Activated CD8-positive, alpha-beta T cell treated with anti-CD3 and anti-CD28 coated beads for 36 hours (primary cell): ENCODE results near the gene FAR2. TPM values are rescaled to one million over a fixed set of nuclear protein-coding genes. Genes with fewer than 3 reads are reported as not detected.

Experiments
- ATAC-seq: fragments of 200-7000 bp; cut with Tn5 transposase; one replicate; pipeline ENCODE4 v1.10.0; 2021; ENCODE audit warnings: mild to moderate bottlenecking, moderate library complexity
- CTCF ChIA-PET: fragments of 350-600 bp; sonication (Branson Sonifier 250); formaldehyde crosslinking; loops from one replicate; lab custom pipeline; 2021; ENCODE audit warnings: antibody characterized with exemption; lab: Charles Lee
- POLR2A ChIA-PET: fragments of 350-600 bp; sonication (Branson Sonifier 250); formaldehyde crosslinking; loops from one replicate; lab custom pipeline; 2021; ENCODE audit warnings: antibody characterized with exemption; lab: Charles Lee
- DNase-seq: peaks from one replicate; pipeline ENCODE4 v3.0.0-alpha.2; 2020
- H3K27ac Mint-ChIP-seq: one replicate; pipeline ENCODE4 v1.8.0; 2021; ENCODE audit warnings: mild to moderate bottlenecking, mixed read lengths
- H3K27me3 Mint-ChIP-seq: one replicate; pipeline ENCODE4 v1.8.0; 2021; ENCODE audit warnings: mixed read lengths
- H3K36me3 Mint-ChIP-seq: one replicate; pipeline ENCODE4 v1.8.0; 2021; ENCODE audit warnings: low read depth, mixed read lengths
- H3K4me1 Mint-ChIP-seq: one replicate; pipeline ENCODE4 v1.8.0; 2021; ENCODE audit warnings: low read depth, mixed read lengths
- H3K4me3 Mint-ChIP-seq: one replicate; pipeline ENCODE4 v1.8.0; 2021; ENCODE audit warnings: mild to moderate bottlenecking, moderate library complexity, mixed read lengths
- H3K9me3 Mint-ChIP-seq: one replicate; pipeline ENCODE4 v1.8.0; 2021; ENCODE audit warnings: mixed read lengths
- intact Hi-C: fragments of 100-400 bp; cut with micrococcal nuclease; formaldehyde crosslinking; loops from one replicate; pipeline ENCODE4 v1.10.0; 2022
- total RNA-seq, 2 experiments: library from RNA; stranded (reverse); gene quantifications; one replicate each; pipeline ENCODE4 v1.2.3, GENCODE V29; 2021
- TF ChIP-seq, protein P1 (sequence below): fragments of 200-600 bp; IDR thresholded peaks from one replicate; pipeline ENCODE4 v1.8.0; 2022; ENCODE audit warnings: antibody characterized with exemption, mild to moderate bottlenecking

Gene FAR2
- total RNA-seq, 2 experiments from 2014 or later: 6.0 to 7.0 TPM

DNA sequence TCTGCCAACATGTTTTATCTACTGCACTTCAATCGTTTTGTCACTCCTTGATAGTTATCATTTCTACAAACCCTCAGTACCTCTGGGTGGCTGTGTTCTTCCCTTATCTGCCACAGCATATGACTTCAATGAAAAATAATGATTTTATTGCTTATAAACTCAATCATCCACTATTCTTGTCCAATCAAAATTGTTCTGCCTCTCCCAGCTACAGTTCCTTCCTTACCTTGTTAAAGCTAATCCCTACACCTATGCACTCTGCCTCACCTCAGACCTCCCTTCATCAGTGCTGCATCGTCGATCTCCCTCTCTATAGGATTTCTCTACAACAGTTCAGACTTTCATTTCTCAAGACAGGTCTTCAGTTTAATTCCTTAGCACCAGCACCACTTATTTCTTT is 173.1 kb downstream of the FAR2 start:
- ATAC-seq (no peak), DNase-seq (no peak)
- intact Hi-C loops: no loop called here
- CTCF ChIA-PET: interaction anchor here (1.9 kb wide), 1 partner anchor 234 kb away, joined by 9 read pairs; no protein-coding TSS in a partner anchor
- H3K4me1 Mint-ChIP-seq: peaks cover 10% of the 10 kb centered on the region
- H3K36me3 Mint-ChIP-seq: peaks cover 32% of the 10 kb centered on the region
- TF ChIP-seq, protein P1, sequence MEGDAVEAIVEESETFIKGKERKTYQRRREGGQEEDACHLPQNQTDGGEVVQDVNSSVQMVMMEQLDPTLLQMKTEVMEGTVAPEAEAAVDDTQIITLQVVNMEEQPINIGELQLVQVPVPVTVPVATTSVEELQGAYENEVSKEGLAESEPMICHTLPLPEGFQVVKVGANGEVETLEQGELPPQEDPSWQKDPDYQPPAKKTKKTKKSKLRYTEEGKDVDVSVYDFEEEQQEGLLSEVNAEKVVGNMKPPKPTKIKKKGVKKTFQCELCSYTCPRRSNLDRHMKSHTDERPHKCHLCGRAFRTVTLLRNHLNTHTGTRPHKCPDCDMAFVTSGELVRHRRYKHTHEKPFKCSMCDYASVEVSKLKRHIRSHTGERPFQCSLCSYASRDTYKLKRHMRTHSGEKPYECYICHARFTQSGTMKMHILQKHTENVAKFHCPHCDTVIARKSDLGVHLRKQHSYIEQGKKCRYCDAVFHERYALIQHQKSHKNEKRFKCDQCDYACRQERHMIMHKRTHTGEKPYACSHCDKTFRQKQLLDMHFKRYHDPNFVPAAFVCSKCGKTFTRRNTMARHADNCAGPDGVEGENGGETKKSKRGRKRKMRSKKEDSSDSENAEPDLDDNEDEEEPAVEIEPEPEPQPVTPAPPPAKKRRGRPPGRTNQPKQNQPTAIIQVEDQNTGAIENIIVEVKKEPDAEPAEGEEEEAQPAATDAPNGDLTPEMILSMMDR: no peak
- POLR2A ChIA-PET: interaction anchor here (1.1 kb wide), 1 partner anchor 16 kb away, joined by 3 read pairs; no protein-coding TSS in a partner anchor
- H3K27ac Mint-ChIP-seq: no peak overlapping the region
- H3K27me3 Mint-ChIP-seq: no peaks in the 10 kb centered on the region
- H3K4me3 Mint-ChIP-seq: no peak overlapping the region
- H3K9me3 Mint-ChIP-seq: no peaks in the 10 kb centered on the region

DNA sequence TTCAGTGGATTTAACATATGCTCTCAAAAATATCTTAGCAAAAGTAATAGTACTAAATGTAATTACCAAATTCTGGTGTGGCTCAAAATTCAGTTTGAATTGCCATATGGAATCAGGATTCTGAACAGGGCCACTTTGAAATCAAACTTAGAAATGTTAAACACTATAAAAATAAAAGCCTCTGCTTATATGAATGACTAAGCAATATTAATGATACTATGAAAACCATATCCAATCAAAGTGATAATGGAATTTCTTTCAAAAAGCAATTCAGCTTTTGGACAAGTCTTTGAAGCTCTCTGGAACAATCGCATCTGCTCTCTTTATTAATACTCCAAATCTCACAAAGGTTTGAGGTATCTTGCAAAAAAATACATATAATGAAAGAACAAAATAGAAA is 180.3 kb downstream of the FAR2 start:
- DNase-seq (no peak), ATAC-seq (no peak)
- intact Hi-C loops: no loop called here
- H3K4me1 Mint-ChIP-seq: no peaks in the 10 kb centered on the region
- H3K36me3 Mint-ChIP-seq: peaks cover 23% of the 10 kb centered on the region
- no peak overlapping the region for H3K27ac Mint-ChIP-seq
- CTCF ChIA-PET: interaction anchor here (1.3 kb wide), 2 partner anchors 8 to 12 kb away, joined by 4 to 6 read pairs; no protein-coding TSS in a partner anchor
- no peaks in the 10 kb centered on the region for H3K9me3 Mint-ChIP-seq
- TF ChIP-seq, protein P1: no peak
- no peaks in the 10 kb centered on the region for H3K27me3 Mint-ChIP-seq
- no peak overlapping the region for H3K4me3 Mint-ChIP-seq
- POLR2A ChIA-PET: no interaction called here

DNA sequence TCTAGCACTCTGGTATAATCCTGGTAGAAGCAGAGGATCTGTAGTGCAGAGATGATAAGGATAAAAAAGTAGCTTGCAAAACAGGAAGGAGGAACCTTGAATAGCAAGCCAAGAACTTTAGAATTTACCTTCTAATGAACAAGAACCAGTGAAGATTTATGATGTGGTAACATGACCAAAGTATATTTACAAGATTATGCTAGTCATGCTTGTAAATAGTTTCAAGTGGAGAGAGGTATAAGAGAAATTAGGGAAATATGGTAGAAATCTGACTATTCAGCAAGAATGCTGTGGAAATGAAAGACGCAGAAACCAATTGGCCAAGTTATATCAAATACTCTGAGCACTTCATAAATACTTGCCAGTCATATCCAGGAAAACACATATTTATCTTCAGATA is 184.1 kb downstream of the FAR2 start:
- ATAC-seq (no peak), DNase-seq (no peak)
- CTCF ChIA-PET: interaction anchor here (1.6 kb wide), 1 partner anchor 12 kb away, joined by 4 read pairs; no protein-coding TSS in a partner anchor
- Mint-ChIP-seq H3K4me3 (no peak overlapping the region), H3K27me3 (no peaks in the 10 kb centered on the region), H3K27ac (no peak overlapping the region), H3K4me1 (no peaks in the 10 kb centered on the region), H3K9me3 (no peaks in the 10 kb centered on the region), H3K36me3 (peaks cover 8% of the 10 kb centered on the region)
- intact Hi-C loops: no loop called here
- TF ChIP-seq, protein P1: no peak
- POLR2A ChIA-PET: interaction anchor here (0.6 kb wide), 1 partner anchor 240 kb away, joined by 3 read pairs; no protein-coding TSS in a partner anchor

DNA sequence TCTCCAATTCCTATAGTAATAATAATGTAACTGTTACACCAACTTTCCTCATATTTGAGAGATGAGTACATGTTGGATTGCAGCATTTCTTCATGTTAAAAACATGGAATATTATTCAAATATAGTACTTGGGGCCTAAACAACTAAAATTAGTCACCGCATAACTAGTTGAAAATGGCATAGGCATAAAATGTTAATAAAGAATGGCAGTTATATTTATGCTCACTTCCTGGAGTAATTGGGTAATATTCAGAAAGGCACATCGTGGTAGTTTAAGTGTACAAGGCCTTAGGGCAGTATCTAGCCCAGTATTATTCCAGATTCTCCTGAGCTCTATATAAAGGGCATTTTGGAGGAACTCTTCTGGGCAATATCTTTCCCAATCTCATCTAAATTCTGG is 185.9 kb downstream of the FAR2 start:
- DNase-seq (no peak), ATAC-seq (no peak)
- no peak overlapping the region for H3K4me3 Mint-ChIP-seq
- ChIA-PET CTCF (interaction anchor here (1.8 to 2.3 kb wide), 2 partner anchors 17 to 261 kb away, joined by 4 to 8 read pairs; no protein-coding TSS in a partner anchor), POLR2A (no interaction called here)
- no peaks in the 10 kb centered on the region for H3K4me1 Mint-ChIP-seq
- intact Hi-C loops: no loop called here
- H3K27ac Mint-ChIP-seq: no peak overlapping the region
- no peaks in the 10 kb centered on the region for H3K9me3 Mint-ChIP-seq
- H3K36me3 Mint-ChIP-seq: peaks cover 8% of the 10 kb centered on the region
- TF ChIP-seq, protein P1: no peak
- no peaks in the 10 kb centered on the region for H3K27me3 Mint-ChIP-seq

DNA sequence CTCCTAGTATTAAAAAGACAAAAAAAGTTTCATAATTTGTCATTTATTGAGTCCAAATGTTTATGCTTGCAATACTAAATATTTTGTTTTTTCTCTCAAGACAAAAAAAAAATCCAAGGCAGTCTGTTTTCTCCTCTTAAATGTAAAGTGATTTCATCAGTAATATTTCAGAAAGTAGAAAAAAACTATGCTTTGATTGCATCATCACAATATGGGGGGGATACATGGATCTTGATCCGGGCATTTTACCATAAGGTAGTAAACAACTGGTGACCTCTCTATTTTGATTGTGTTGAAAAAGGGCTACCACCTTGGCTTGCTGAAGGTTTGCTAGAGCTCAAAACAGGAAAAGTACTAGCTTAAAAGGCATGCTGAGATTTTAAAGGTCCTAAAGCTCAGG is 188.2 kb downstream of the FAR2 start:
- no peak for ATAC-seq
- H3K36me3 Mint-ChIP-seq: peaks cover 11% of the 10 kb centered on the region
- DNase-seq: no peak
- no peak overlapping the region for H3K4me3 Mint-ChIP-seq
- ChIA-PET CTCF (interaction anchor here (0.6 to 1.1 kb wide), 3 partner anchors 8 to 42 kb away, joined by 3 to 4 read pairs (median 3); no protein-coding TSS in a partner anchor), POLR2A (no interaction called here)
- no peaks in the 10 kb centered on the region for H3K4me1 Mint-ChIP-seq
- H3K27me3 Mint-ChIP-seq: no peaks in the 10 kb centered on the region
- intact Hi-C loops: no loop called here
- TF ChIP-seq, protein P1: no peak
- no peaks in the 10 kb centered on the region for H3K9me3 Mint-ChIP-seq
- H3K27ac Mint-ChIP-seq: no peak overlapping the region
